Muscle of leg (tissue), 16 donors: ENCODE results near the gene C11orf97. TPM values are rescaled to one million over a fixed set of nuclear protein-coding genes. Genes with fewer than 3 reads are reported as not detected.
A peak's percentile ranks its signal among the peaks of the same experiment; 100 is the strongest.

Experiments
- DNase-seq: peaks from one replicate; pipeline ENCODE4 v3.0.0; 2013
- H3K27ac ChIP-seq: one replicate; pipeline ENCODE4 v1.5.1; 2013; ENCODE audit warnings: mild to moderate bottlenecking, low read length, control low read depth
- H3K27me3 ChIP-seq: one replicate; pipeline ENCODE4 v1.6.1; 2013; ENCODE audit warnings: low read length; ENCODE audit not compliant: control insufficient read depth, insufficient read depth
- H3K36me3 ChIP-seq: one replicate; pipeline ENCODE4 v1.6.1; 2013; ENCODE audit warnings: low read length; ENCODE audit not compliant: control insufficient read depth, insufficient read depth
- H3K4me1 ChIP-seq: one replicate; pipeline ENCODE4 v1.6.1; 2013; ENCODE audit warnings: low read length; ENCODE audit not compliant: control insufficient read depth, insufficient read depth
- H3K4me3 ChIP-seq: one replicate; pipeline ENCODE4 v1.5.1; 2013; ENCODE audit warnings: low read length, control low read depth
- H3K9me3 ChIP-seq: replicated peaks from 2 replicates; pipeline ENCODE4 v1.6.1; 2013; ENCODE audit warnings: low read depth, low read length; ENCODE audit not compliant: control insufficient read depth
- WGBS: methylation state at CpG from one replicate; pipeline ENCODE4 v1.1.5; 2013; ENCODE audit warnings: missing lambda C conversion rate; ENCODE audit not compliant: insufficient coverage; 5-methylcytosine and 5-hydroxymethylcytosine counted together
- long read RNA-seq, 11 donors: transcript quantifications; one replicate each; lab custom pipeline, GENCODE V29; 2026
- polyA plus RNA-seq, 8 donors: library from polyadenylated mRNA; unstranded; fragments of 120-200 nt; gene quantifications; one replicate each; pipeline versions ENCODE4 v1.2.1 to v1.2.3, GENCODE V29; 2013; ENCODE audit warnings: inconsistent platforms in 1 of 8, low replicate concordance in 1 of 8; ENCODE audit not compliant: insufficient read length in 8 of 8, insufficient read depth in 1 of 8
- total RNA-seq: library from RNA; stranded (reverse); fragments of 120-200 nt; gene quantifications from one replicate; pipeline ENCODE4 v1.2.4, GENCODE V29; 2013

The C11orf97 gene
- not detected for total RNA-seq
- not detected for polyA plus RNA-seq
- long read RNA-seq, donor 1: 0 reads
- long read RNA-seq, donor 2: 0 reads
- long read RNA-seq, donor 3: 0 reads
- long read RNA-seq, donor 4: 0 reads
- long read RNA-seq, donor 5: 0 reads
- long read RNA-seq, donor 6: 0 reads
- long read RNA-seq, donor 7: 0 reads
- long read RNA-seq, donor 8: 0 reads
- long read RNA-seq, donor 9: 0 reads
- long read RNA-seq, donor 10: 0 reads
- long read RNA-seq, donor 11: 0 reads

GRCh38 chr11:94511932-94512781 lies at the start of gene C11orf97:
TSS of gene C11orf97 (plus strand) at chr11:94512461. CDS start at chr11:94512529, 68 bp downstream.
- Histone ChIP-seq H3K4me3 (peak within 1 kb of the TSS; percentile 35), H3K36me3 (no peaks in the 10 kb centered on the region), H3K27ac (no peak within 1 kb of the TSS), H3K4me1 (peaks cover 8% of the 10 kb centered on the region), H3K27me3 (peaks cover 8% of the 10 kb centered on the region), H3K9me3 (no peaks in the 10 kb centered on the region)
- 11% methylated on average over 46 of the region's 53 CpGs for WGBS
- DNase-seq: peak; percentile 61

GRCh38 chr11:94469416-94469815 lies 42.8 kb upstream of the C11orf97 start:
- Histone ChIP-seq H3K4me1 (no peaks in the 10 kb centered on the region), H3K36me3 (peaks cover 9% of the 10 kb centered on the region), H3K27ac (no peak overlapping the region), H3K27me3 (no peaks in the 10 kb centered on the region), H3K9me3 (no peaks in the 10 kb centered on the region), H3K4me3 (no peak overlapping the region)
- no CpG with 5 or more reads among the region's 2 CpGs for WGBS
- DNase-seq: no peak

- H3K4me3 ChIP-seq: no peak overlapping the region
These were observed 39.1 kb upstream of the C11orf97 start for GRCh38 chr11:94472916-94473799.

GRCh38 chr11:94477624-94478023 lies 34.6 kb upstream of the C11orf97 start:
- Histone ChIP-seq H3K4me1 (no peaks in the 10 kb centered on the region), H3K9me3 (no peaks in the 10 kb centered on the region), H3K36me3 (peaks cover 13% of the 10 kb centered on the region), H3K27ac (no peak overlapping the region), H3K4me3 (no peak overlapping the region), H3K27me3 (no peaks in the 10 kb centered on the region)
- WGBS: 86% methylated on average over 2 of the region's 2 CpGs
- DNase-seq: no peak

More at GRCh38 chr11:94472916-94473799, 39.1 kb upstream of the C11orf97 start:
- H3K36me3 ChIP-seq: peaks cover 6% of the 10 kb centered on the region
- H3K4me1 ChIP-seq: no peaks in the 10 kb centered on the region
- no peak overlapping the region for H3K27ac ChIP-seq
- 100% methylated on average over 2 of the region's 3 CpGs for WGBS
- no peaks in the 10 kb centered on the region for H3K9me3 ChIP-seq
- no peaks in the 10 kb centered on the region for H3K27me3 ChIP-seq
- DNase-seq: peak; percentile 41

- peaks cover 23% of the 10 kb centered on the region for H3K36me3 ChIP-seq
- no peaks in the 10 kb centered on the region for H3K4me1 ChIP-seq
- no peak for DNase-seq
- no peak overlapping the region for H3K27ac ChIP-seq
- H3K27me3 ChIP-seq: no peaks in the 10 kb centered on the region
- no peaks in the 10 kb centered on the region for H3K9me3 ChIP-seq
- no peak overlapping the region for H3K4me3 ChIP-seq
These were observed 30.9 kb upstream of the C11orf97 start for GRCh38 chr11:94481342-94481741.

- Histone ChIP-seq H3K4me1 (no peaks in the 10 kb centered on the region), H3K27ac (no peak overlapping the region), H3K4me3 (no peak overlapping the region), H3K9me3 (no peaks in the 10 kb centered on the region), H3K27me3 (no peaks in the 10 kb centered on the region), H3K36me3 (peaks cover 27% of the 10 kb centered on the region)
- 67% methylated on average over 1 of the region's 1 CpG for WGBS
- DNase-seq: no peak
These were observed 26.2 kb upstream of the C11orf97 start for GRCh38 chr11:94486068-94486467.

- Histone ChIP-seq H3K9me3 (no peaks in the 10 kb centered on the region), H3K4me3 (peak within 1 kb of the TSS; percentile 95), H3K27ac (peak within 1 kb of the TSS; percentile 87), H3K4me1 (peaks cover 2% of the 10 kb centered on the region), H3K27me3 (no peaks in the 10 kb centered on the region), H3K36me3 (peaks cover 19% of the 10 kb centered on the region)
- WGBS: under 1% methylated on average over 51 of the region's 55 CpGs
- peak; percentile 99 for DNase-seq
These were observed 18.8 kb upstream of the C11orf97 start, which contains the start of the genes ANKRD49 and MRE11 for GRCh38 chr11:94493281-94494125. TSS of gene ANKRD49 (plus strand) at chr11:94493984. CDS start at chr11:94496694, 2,710 bp downstream. TSS of gene MRE11 (minus strand) at chr11:94493844. CDS start at chr11:94492801, 1,043 bp downstream.

GRCh38 chr11:94494126-94494680 lies 18.1 kb upstream of the C11orf97 start:
- peaks cover 2% of the 10 kb centered on the region for H3K4me1 ChIP-seq
- no peaks in the 10 kb centered on the region for H3K27me3 ChIP-seq
- H3K36me3 ChIP-seq: peaks cover 15% of the 10 kb centered on the region
- H3K4me3 ChIP-seq: peak overlapping the region; percentile 95
- DNase-seq: no peak
- peak overlapping the region; percentile 84 for H3K27ac ChIP-seq
- no peaks in the 10 kb centered on the region for H3K9me3 ChIP-seq
- WGBS: 0% methylated on average over 9 of the region's 19 CpGs

GRCh38 chr11:94500181-94500580 lies 12.1 kb upstream of the C11orf97 start:
- no CpG with 5 or more reads among the region's 2 CpGs for WGBS
- H3K9me3 ChIP-seq: no peaks in the 10 kb centered on the region
- peaks cover 9% of the 10 kb centered on the region for H3K36me3 ChIP-seq
- no peaks in the 10 kb centered on the region for H3K27me3 ChIP-seq
- H3K4me3 ChIP-seq: no peak overlapping the region
- no peak for DNase-seq
- no peaks in the 10 kb centered on the region for H3K4me1 ChIP-seq
- H3K27ac ChIP-seq: no peak overlapping the region
